Endothelial cell of hepatic sinusoid (primary cell): Measurements from ENCODE around the gene GALNT4.

Experiments
- in situ Hi-C: cut with HindIII; loops from 2 replicates; pipeline ENCODE4 v1.10.0; 2017; ENCODE audit warnings: low sequenced_read_pairs

Gene GALNT4

GRCh38 chr12:89537389-89537788 lies 12.8 kb upstream of the GALNT4 start:
- in situ Hi-C loops = no loop called here

- in situ Hi-C loops = loop anchor here (5.0 kb wide), 1 partner anchor 57 kb away; no protein-coding TSS in a partner anchor
These were observed 5.1 kb upstream of the GALNT4 start for GRCh38 chr12:89529738-89530137.

GRCh38 chr12:89528434-89528833 lies 3.8 kb upstream of the GALNT4 start:
- in situ Hi-C loops = loop anchor here (5.0 kb wide), 1 partner anchor 56 kb away; no protein-coding TSS in a partner anchor

- in situ Hi-C loops = loop anchor here (5.0 kb wide), 1 partner anchor 54 kb away; no protein-coding TSS in a partner anchor
These were observed 1.5 kb upstream of the GALNT4 start, which contains the start of gene POC1B for GRCh38 chr12:89525824-89526770. Gene POC1B, minus strand, starts transcription at chr12:89526047. Its CDS starts 152 bp downstream, at chr12:89525895.

GRCh38 chr12:89525305-89525823 lies 768 bp upstream of the GALNT4 start:
- in situ Hi-C loops = loop anchor here (5.0 kb wide), 1 partner anchor 53 kb away; no protein-coding TSS in a partner anchor

GRCh38 chr12:89523843-89524540 lies 604 bp downstream of the GALNT4 start:
- in situ Hi-C loops = no loop called here

- in situ Hi-C loops = no loop called here
These were observed 1.2 kb downstream of the GALNT4 start for GRCh38 chr12:89523393-89523792.

GRCh38 chr12:89521364-89522223 lies 3.0 kb downstream of the GALNT4 start:
- in situ Hi-C loops = no loop called here

GRCh38 chr12:89517720-89518119 lies 6.9 kb downstream of the GALNT4 start:
- in situ Hi-C loops = no loop called here

GRCh38 chr12:89516633-89517032 lies 8.0 kb downstream of the GALNT4 start:
- in situ Hi-C loops = no loop called here

- in situ Hi-C loops = no loop called here
These were observed 9.8 kb downstream of the GALNT4 start for GRCh38 chr12:89514751-89515150.

- in situ Hi-C loops = no loop called here
These were observed 11.1 kb downstream of the GALNT4 start for GRCh38 chr12:89513544-89513943.

- in situ Hi-C loops = loop anchor here (5.0 kb wide), 1 partner anchor 70 kb away; no protein-coding TSS in a partner anchor
These were observed 17.4 kb downstream of the GALNT4 start for GRCh38 chr12:89507015-89507824.

- in situ Hi-C loops = loop anchor here (5.0 kb wide), 1 partner anchor 71 kb away; no protein-coding TSS in a partner anchor
These were observed 18.5 kb downstream of the GALNT4 start for GRCh38 chr12:89506050-89506449.

- in situ Hi-C loops = loop anchor here (5.0 kb wide), 1 partner anchor 73 kb away; no protein-coding TSS in a partner anchor
These were observed 19.8 kb downstream of the GALNT4 start for GRCh38 chr12:89504560-89505346.

- in situ Hi-C loops = no loop called here
These were observed 22.8 kb downstream of the GALNT4 start for GRCh38 chr12:89501793-89502192.

GRCh38 chr12:89499857-89500256 lies 24.7 kb downstream of the GALNT4 start:
- in situ Hi-C loops = no loop called here

- in situ Hi-C loops = no loop called here
These were observed 27.1 kb downstream of the GALNT4 start for GRCh38 chr12:89497467-89497866.
